NCI-H2081 (cell line): ENCODE data around the gene LRRN2.

Experiments
- DNase-seq, 2 experiments: peaks; one replicate each; lab custom pipeline; 2025; lab: John Stamatoyannopoulos, UW

Gene LRRN2

DNA sequence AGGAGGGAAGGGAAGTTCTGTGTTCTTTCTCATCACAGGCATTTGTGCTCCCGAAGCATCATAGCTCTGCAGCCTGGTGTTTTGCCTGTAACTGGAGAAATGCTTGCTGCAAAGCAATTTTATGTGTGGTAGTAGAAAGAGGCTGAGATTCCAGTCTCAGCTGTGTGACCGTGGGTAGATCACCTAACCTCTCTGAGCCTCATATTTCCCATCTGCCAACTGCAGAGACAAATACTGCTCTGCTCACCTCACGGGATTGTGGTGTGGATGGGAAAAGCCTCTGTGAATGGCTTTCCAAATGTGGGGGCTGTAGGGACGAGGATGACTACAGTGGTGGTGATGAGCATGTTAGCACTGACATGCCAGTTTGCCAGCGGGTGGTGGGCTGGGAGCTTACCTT, 85.3 kb downstream of the LRRN2 start:
- DNase-seq: no peak

DNA sequence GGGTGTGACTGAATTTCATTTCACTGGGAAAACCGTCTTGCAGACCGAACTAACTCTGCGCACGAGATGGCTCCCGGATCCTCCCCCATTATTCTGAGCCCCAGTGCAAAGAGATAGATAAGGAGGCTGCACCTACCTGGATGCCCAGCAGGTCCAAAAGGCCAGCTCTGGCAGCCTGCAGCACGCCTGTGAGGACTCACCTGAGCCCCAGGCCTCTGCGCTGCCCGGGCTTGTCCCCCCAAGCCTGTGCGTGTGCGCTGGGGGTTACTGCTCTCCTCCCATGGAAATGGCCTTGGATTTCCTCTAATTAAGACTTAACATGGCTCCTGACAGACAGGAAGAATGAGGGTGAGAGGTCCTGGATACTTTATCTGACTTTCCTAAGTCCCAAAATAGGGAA, 85.9 kb downstream of the LRRN2 start:
- no peak for DNase-seq

DNA sequence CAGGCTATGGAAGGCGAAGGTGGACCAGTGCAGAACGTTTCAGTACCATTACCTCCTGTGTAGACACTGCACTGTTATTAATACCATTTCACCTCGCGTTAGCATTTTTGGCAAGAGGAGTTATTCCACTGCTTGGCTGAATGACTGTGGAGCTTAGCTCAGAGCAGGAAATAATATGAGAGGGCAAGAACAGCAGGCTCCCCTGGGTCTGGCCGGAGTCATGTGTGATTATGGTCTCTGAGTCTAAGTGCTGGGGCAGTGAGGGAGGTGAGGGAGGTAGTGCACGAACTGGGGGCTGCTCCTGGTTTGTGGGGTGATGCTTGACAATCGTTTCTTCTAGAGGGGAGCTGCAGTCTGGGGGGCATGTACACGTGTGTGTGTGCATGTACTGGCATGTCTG, 86.4 kb downstream of the LRRN2 start:
- DNase-seq: no peak

DNA sequence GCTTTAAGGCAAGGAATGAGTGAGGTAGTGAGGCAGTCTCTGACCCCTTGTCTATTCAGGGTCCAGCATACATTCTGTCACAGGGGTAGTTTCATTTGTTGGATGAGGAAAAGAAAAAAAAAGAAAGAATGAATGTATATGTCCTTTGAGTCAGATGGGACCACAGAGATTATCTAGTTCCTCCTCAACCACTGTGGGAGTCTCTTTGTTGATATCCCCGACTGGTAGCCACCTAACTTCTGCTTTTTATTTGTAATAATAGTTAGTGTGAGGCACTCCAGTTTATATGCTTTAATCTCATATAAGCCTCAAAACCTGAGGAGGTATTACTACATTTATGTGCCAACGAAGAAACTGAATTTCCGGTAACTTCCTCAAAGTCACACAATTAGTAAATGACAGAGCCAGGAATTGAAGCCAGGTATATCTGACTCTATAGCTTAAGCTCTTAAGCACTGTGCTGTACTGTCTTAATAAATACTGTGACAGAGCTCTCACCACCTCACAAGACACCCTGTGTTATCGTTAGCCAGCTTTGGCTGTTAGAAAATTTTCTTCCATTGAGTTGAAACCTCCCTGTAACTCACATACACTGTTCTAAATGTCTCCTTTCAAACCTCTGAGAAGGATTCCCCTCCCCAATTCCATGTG, 87.1 kb downstream of the LRRN2 start:
- DNase-seq: no peak

DNA sequence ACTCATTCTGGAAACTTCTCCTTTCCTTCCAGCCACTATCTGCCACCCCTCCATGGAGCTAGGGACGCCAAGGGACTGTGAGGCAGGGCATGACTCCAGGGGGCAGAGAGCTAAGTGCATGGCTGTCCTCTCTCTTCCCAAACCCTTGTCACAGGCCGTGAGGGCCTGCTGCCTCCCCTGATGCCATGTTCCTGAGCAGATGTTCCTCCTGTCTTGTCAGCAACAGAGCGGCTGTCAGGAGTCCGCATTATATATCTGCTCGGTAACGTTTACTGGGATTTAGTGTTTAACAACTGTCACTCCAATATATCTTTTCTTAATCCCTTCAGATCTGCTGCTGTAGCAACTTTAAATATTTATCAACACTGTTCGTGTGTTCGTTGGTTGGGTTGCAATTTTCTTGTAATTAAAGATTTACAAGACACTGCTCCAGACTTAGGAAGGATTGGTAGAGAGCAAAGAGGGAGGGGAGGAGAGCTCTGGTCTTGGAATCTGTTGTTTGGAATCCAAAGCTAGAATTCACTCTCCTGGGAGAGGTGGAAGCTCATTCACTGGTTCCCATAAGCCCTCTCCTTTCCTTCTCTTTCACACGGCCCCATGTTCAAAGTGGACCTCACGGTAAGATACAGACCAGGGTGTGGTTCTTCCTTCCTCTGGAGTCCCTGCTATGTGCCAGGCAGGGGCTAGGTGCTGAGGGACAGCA, 93.1 kb downstream of the LRRN2 start:
- DNase-seq: no peak

DNA sequence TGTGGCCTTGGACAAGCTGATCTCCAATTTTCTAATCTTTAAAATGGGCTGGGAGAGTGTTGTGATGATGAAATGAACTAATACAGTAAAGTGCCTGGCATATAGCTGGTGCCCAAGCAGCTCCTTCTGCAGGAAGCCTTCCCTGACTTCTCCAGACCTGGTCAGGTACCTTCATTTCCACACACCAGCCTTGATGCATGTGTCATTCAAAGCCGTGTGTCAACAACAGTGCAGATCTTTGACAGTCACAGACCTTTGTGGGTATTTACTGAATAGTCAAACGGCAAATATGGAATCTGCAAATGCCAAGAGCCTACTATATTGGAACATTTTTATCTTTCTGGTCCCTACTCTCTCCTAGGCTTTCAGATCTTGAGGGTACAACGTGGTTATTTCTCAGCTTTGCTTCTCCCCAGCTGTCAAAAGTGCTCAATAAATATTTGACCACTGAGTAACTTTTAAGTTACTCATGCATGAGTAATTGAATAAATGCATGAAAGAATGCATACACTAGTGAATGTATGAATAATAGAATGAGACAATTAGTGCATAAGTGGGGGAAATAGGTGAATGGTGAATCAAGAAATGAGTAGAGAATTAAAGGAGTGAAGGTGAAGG, 94.0 kb downstream of the LRRN2 start:
- no peak for DNase-seq

DNA sequence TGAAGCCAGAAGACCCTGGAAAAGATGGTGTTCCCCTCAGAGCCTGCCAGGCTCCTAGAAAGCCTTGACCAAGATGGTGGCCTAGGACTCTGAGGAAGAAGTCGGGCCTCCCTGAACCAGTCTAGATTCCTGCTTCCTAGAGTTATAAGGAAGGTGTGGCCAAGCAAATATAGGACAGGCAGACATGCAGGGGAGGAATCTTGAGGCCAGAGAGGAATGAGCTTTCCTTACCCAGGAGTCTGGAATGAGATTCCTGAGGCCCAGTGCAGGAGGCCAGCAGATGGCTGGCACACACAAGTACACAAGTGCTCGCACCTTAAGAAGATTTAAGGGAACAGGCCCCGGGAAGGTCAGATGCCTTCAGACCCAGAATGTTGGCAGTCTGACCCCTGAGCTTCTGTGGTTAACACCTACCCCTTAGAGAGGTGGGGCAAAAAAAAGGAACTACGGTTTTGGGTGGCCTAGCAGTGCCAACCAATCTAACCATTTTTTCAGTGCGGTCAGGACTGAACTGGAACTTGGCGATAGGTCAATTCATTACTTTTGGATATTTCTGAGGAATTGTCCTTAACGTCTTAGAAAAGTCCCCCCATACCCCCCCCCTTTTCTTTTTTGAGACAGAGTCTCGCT, 96.0 kb downstream of the LRRN2 start:
- DNase-seq: no peak

DNA sequence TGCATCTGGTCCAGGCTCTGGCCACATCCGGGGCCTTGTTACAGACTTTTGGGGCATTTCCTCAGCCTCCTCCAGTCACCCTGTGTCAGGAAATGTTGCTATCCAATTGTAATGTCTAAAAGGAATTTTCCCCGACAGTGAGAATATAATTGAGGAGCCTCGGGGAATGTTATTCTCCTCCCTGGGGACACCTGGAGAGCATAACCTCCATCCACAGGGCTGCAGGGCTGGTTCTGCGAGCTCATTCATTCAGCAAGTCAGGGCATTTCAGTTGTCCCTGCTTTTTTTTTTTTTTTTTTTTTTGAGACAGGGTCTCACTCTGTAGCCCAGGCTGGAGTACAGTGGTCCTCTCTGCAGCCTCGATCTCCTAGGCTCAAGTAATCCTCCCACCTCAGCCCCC, 96.7 kb downstream of the LRRN2 start:
- no peak for DNase-seq

DNA sequence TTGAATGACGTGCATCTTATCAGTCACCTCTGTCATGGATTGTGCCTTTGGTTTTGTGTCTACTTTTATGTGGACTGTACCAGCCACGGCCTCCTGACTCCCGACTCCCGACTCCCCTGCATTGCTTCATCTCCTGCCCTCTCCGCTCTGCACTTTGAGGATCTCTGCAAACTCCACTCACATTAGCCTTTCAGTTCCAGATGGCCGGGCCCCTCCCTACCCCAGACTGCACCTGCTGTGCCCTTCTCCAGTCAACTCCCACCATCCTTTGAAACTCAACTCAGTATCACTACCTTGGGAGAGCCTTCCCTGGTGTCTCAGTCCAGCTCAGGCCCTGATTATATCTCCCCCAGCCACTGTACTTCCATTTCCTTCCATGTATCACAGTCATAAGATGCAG, 97.9 kb downstream of the LRRN2 start:
- DNase-seq: no peak

DNA sequence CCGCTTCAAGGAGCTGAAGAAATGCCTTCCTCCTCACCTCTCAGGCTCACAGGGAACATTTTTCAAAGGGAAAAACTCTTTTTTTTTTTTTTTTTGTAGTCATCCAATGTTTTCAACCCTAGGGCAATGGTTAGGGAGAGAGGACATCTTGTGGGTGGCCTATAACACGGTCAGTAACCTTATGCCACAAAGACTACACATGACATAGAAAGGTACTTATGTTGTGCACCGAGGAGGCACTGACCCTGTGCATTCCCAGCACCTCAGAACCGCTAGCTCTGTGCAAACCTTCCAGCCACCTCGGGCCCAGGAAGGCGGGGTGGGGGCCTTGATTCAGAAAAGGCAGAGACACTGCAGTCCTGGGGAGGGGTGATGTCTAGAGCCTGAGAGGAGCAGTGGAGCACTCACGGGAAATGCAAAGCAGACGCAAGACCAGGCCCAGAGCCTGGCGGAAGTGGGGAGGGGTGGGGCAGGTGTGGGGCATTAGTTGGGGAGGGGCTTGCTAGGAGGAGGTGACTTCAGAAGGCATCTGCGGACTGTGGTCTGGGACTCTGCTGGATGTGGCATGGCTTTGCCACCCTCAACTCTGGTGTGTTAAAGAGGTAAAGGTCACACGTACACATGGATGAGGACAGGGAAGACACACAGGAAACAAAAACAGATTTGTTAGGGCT, 100.7 kb downstream of the LRRN2 start:
- DNase-seq: no peak

DNA sequence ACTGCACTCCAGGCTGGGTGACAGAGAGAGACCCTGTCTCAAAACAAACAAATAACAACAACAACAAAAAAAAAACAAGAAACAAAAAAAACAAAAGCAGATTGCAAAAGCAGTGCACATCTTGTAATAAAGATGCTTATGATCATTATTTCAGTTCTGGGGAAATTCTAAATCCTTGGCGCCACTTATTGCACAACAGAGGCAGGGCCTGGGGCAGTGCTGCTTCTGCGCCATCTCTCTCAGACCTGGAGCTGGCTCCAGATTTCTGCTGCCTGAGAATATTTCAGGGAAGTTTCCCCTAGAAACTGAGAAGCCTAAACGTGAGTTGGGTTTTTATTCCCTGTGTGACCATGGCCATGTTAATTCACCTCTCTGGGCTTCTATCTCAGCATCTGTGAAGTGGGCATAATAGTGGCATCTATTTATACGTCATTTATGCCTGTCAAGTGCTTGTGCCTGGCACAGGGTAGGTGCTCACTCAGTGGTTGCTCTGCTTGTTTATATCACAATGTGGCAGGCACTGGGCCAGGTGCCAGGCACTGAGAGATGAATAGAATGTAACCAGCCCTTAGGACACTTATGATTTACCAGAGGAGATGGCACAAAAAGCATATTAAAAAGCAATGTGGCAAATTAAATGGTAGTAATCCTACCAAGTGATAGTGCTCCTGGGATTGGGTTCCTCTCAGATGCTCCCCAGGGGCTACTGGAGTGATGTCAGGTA, 101.5 kb downstream of the LRRN2 start:
- DNase-seq: peak; percentile 74 to 79

DNA sequence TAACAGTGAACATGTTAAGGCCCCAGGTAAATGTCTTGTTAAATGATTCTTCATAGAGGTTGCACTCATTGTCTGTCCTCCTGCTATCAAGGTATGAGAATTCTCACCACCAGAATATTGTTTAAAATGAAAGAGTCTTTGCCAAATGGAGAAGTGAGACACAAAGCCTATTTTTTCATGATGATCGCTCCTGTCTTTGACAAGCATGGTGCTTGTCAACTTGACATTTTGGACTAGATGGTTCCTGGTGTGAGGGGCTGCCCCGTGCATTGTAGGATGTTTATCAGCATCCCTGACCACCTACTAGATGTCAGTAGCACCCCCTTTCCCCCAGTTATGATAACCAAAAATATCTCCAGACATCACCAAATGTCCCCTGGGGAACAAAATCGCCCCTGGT, 103.8 kb downstream of the LRRN2 start:
- no peak for DNase-seq

DNA sequence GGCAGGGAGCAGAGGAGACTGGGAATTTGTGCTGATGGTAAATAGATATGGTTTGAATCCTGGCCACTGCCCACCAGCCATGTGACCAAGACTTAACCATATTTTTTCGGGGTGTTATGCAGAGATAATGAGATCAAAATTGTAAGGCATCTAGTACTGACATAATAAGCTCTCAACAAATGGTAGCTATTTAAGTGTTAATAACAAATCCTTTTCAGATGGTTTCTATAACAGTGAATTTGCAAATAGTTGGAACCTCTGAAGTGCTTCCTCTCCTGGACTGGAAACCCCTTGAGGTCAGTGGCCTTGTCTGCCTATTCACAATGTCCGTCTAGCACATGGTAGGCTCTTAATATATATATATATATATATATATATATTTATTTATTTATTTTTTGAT, 104.7 kb downstream of the LRRN2 start:
- DNase-seq: no peak

DNA sequence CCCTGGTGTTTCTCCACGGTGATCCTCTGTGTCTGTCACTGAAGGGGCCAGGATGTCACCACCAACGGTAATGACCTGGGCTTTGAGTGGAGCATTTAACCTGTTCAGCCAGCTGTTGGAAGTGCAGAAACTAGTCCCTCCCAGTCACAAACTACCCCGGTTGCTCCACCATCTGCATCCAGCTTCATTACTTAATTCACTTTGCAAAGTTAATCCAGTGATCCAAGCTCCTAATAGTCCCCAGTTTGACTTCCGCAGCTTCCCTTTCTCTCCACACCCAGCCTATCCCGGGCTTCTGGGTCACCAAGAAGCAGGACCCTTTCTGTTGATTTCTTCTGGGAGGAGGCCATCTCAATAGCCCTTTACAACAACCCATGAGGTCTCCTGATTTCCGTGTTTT, 105.9 kb downstream of the LRRN2 start:
- no peak for DNase-seq

DNA sequence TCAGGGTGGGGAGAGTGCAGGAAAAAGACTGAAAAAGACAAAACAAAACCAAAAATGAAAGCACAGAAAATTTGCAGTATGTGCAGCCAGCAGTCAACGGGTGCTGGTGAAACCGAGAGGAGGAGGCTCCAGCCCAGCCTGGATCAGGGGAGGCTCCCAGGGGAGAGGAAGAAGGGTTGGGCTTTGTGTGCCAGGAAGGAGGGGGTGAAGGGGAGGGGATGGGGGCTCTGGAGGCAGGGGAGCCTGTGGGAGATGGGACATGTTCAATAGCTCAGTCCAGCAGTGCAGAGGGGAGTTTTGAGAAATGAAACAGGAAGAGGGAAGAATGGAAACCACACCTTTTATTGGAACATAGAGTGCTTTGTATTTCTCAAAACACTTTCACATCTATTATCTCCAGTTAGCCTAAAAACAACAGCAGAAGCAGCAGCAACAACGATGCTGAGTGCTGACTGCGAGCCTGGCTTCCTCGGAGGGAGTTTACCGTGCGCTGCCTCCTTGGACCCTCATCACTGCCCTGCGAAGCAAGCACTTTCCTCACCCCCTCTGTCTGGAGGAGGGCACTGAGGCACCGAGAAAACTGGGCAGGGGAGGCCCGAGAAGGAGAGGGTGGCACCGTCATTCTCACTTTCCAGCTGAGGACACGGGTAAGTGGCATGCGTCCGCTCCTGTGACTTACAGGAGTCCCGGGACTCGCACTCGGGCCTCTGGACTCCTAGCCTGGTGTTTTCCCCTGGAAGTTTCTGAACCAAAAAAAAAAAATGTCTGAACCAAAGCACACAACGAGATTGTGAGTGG, 106.5 kb downstream of the LRRN2 start:
- DNase-seq: peak in 1 of 2 experiments; percentile 20

DNA sequence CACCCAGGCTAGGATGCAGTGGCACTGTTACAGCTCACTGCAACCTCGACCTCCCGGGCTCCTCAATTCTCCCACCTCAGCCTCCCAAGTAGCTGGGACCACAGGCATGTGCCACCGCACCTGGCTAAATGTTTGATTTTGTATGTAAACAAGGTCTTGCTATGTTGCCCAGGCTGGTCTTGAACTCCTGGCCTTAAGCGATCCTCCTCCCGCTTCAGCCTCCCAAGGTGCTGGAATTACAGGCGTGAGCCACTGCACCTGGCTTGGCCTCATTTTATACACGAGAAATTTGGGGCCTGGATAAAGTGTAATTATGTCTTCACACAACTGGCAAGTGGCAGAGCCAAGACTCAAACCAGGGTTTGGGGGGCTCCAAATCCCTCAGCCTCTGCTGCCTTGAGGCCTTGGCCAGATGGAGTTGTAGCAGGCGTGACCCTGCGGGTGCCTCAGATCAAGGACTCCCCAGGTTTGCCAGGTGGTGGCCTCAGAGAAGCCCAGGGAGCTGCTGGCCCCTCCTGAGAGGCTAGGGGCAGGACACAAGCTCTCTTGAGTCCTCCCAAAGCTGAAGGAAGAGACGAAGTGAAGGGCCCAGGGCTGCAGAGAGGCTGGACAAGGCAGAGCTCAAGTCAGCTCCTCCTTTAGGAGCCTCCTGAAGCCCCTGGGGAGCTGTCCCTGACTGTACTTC, 107.6 kb downstream of the LRRN2 start:
- DNase-seq: no peak

DNA sequence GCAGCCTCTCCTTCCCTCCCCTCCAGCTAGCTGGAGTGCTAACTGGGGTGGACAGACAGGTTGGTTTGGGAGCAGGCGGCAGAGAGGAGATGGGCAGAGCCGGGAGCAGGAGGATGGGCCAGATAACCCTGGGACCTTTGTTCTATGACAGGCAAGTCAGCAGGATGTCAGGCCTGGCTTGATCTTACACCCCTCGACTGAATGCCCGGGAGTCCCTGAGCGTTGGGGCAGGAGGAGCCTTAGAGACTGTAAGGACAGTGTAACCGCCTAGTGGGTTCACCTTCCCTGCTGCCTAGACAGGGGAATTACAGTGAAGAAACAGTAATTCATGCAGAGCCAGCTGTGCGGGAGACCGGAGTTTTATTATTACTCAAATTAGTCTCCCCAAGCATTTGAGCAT, 109.1 kb downstream of the LRRN2 start:
- DNase-seq: no peak

DNA sequence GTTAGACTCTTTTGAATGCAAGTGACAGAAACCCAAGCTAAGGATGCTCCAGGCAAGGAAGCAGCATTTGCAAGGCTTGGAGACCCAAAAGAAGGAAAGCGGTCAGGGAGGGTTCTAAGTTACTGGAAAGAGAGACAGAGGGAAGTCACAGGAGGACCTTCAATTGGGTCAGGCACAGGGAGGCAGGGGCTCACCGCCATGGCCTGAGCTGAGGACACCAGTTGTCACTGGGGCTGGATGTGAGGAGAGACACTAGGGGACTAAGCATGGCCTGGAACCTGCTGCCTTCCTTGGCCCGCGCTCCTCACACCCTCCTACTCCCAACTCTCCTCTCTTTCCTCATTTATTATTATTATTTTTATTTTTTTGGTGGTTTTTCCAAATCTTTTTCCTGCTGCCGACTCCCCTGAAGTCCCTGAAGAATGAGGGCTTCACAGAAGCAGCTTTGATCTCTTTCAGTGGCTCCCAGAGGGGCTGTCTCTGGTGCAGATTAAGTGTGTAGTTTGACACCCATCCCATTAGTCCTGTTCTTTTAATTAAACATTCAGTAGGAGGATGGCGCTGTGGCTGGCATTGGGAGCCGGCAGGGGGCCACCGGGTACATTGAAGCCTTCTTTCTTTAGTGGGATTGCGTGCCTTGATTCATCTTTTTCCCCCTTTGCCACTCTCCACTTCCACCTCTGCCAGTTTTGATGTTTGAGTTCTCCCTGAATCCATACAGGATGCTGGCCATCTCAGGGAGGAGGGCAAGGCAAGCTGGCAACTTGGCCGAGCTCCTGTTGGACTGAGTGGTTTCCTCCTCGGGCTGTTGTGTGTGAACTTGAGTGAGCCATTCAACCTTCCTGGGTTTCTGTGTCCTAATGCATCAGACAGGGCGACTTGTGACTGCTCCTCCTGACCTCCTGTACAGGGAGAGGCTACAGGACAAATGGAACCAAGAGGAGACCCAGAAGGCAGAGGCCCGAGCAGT, 110.0 kb downstream of the LRRN2 start:
- no peak for DNase-seq

DNA sequence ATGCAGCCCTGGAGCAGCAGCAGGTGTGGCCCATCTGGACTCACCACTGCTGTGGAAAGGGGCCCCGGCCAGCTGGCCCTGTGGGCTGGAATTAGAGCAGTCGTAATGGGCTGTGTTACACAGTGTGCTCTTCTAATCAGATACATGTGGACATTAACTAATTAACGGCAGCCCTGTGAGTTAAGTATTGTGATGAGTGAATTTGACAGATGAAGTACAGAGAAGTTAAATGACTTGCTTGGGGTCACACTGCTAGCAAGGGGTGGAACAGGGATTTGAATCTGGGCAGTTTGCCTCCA, 110.7 kb downstream of the LRRN2 start:
- DNase-seq: no peak
